GM18508 (cell line): ENCODE results near the gene OSBPL7.

Experiments
- ATAC-seq: cut with Tn5 transposase; IDR thresholded peaks from one replicate; pipeline ENCODE4 v1.9.1; 2021; ENCODE audit warnings: moderate number of reproducible peaks; ENCODE audit not compliant: insufficient read depth, unreplicated experiment

OSBPL7 gene, protein sequence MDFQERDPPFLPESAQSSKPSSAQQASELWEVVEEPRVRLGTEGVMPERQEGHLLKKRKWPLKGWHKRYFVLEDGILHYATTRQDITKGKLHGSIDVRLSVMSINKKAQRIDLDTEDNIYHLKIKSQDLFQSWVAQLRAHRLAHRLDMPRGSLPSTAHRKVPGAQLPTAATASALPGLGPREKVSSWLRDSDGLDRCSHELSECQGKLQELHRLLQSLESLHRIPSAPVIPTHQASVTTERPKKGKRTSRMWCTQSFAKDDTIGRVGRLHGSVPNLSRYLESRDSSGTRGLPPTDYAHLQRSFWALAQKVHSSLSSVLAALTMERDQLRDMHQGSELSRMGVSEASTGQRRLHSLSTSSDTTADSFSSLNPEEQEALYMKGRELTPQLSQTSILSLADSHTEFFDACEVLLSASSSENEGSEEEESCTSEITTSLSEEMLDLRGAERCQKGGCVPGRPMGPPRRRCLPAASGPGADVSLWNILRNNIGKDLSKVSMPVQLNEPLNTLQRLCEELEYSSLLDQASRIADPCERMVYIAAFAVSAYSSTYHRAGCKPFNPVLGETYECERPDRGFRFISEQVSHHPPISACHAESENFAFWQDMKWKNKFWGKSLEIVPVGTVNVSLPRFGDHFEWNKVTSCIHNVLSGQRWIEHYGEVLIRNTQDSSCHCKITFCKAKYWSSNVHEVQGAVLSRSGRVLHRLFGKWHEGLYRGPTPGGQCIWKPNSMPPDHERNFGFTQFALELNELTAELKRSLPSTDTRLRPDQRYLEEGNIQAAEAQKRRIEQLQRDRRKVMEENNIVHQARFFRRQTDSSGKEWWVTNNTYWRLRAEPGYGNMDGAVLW

DNA sequence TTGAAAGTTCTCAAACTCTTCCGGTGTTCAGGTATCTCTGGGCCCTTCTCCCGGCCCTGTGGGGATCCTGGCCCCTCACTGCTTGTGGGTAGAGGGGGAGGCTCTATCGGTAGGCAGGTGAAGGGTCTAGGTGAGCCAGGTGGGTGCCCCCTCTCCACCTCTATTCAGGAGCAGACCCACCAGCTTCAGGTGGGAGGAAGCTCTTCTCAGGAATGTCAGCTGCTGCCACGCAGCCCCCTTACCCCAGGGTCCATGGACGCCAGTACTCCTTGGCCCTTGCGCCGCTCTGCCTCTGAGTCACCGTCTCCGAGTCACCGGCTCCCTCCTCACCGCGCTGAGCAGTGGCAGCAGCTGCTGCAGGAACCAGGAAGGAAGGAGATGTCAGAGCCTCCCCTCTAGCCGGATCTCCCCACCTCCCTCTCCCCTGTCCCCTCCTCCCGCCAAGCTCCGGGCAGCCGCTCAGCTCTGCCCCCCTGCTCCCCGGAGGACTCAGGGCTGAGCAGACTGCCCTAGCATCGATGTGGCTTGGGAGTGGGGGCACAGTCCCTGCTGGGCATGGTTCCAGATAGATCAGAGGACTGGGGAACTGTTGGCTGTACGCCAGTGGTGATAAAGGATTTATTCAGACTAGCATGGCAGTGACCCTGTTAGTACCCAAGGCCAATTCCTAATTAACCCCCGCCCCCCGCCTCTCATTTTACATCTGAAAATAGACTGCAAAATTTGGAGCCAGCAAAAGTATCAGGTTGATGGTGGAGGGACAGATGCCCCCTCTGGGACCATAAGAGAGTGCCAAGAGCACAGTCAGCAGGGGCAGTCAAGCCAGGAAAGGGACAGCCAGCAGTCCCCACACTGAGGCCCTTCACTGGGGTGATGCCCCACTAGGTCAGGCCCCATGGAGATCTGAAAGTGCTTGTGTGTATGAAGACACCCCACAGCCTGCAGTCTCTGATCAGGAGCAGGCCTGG, at the start of gene OSBPL7:
TSS of gene OSBPL7 (minus strand) at position 371 of the 968 bp plus-strand sequence. CDS start 1,516 bp downstream, outside the sequence.
- ATAC-seq: no peak

DNA sequence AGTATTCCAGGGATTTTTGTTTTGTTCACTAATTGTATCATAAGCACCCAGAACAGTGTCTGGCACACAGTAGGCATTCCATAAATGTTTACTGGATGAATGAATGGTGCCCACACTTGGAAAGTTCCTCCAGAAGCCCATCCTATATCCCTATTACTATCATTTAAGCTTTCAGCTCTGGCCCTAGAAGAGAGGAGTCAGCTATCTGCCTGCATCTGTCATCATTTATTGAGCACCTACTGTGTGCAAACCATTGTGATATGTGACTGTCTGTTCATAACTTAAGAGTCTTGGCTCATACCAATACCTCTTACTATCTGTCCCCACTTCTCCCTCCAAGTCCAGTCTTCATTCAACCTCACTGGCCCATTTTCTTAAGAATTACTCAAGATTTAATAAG, 49.5 kb upstream of the OSBPL7 start:
- ATAC-seq: no peak

DNA sequence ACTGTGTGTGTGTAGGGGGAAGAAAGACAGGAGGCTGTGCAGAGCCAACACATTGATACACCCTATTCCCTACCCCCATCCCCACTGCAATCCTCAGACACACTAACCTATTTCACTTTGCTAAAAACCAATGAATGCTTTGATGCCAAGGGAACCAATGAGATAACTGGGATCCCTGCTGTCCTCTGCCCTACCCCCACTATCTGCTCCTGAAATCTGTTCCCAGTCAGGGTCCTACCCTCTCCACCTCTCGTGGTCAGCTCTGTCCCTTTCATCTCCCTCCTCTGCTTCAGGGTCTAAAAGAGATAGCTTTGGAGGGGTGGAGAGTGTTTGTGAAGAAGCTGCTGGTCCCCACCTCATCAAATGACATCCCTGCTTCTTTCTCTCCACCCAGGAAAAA, 48.5 kb upstream of the OSBPL7 start:
- ATAC-seq: no peak

DNA sequence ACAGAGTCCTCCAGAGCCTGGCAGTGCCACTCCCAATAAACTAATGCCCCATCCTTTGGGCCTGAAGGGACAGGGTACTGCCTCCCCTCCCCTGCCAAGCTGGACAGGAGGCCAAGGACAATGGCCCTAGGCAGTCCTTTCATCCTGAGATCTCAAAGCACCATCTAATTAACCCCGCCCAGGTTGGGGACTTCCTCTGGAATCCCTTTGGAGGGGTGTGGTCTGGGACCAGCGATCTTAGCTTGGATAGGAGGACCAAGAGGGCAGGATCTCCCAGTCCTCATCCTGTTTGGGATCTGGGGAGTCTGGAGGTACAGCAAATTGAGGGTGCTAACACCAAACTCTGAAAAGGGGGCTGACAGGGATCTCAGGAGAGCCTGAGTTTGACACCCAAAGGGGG, 47.5 kb upstream of the OSBPL7 start:
- no peak for ATAC-seq

DNA sequence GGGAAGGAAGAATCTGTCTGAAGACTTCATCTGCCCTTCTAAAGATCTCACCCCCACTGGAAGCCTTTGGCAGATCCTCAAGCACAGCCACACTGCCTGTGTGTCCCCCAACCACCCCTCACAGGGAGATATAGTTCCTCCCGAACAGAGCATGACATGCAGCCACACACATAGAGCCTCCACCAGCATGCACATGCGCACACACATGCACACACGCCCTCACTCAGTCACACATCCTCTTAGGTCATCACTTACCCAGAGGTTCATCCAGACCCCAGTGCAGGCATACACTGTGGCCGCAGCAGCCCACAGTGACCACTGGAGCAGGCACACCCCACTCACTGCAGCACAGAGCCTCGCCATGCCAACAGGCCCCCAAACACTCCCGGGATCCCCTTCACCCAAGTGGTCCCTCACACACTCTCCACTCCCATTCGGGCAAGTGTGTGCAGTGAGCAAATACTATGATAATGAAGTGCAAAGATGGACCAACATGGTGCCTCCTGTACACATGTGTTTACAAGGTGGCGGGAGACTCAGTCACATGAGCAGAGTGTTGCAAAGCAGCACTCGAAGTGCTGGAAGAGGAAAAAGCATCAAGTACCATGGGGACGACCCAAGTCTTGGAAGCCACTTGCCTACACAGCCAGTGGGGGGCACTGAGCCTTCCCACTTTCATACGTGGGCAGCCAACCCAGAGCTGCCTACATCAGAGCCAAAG, 46.4 kb upstream of the OSBPL7 start:
- no peak for ATAC-seq

DNA sequence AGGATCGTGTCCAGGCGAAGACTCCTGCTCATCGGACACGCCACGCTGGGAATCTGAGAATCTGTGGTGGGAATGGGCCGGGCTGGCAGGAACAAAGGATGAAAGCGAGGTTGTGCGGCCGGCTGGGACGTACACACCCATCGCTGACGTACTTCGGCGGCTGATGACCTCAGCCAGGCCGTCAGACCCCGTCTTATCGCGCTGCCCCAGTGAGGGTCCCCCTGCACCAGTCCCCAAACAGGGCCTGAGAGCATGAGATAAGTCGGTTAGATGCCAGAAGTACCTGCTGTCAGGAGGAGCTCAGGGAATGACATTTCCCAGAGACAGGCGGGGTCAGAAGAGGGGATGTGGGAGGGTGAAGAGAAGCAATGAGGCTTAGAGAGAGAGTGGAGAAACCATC, 45.3 kb upstream of the OSBPL7 start:
- no peak for ATAC-seq

DNA sequence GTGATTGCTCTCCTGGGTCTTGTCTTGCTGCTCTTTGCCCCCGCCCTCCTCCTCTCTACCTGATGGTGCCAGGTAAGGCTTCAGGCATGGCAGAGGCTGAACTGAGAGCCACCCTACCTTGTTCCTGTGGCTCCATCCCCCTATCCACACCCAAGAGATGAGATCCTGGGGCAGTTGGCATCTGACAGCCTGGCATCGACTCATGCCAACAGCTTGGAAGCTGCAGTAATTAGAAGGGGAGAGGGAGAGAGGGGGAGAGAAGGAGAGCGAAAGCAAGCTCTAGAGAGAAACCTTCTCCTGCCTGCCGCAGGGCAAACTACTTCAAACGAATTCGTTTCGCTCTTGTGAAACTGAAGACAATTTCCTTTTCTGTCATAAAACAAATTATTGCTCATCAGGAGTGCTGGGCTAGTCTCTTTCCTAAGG, 43.2 kb upstream of the OSBPL7 start:
- no peak for ATAC-seq

DNA sequence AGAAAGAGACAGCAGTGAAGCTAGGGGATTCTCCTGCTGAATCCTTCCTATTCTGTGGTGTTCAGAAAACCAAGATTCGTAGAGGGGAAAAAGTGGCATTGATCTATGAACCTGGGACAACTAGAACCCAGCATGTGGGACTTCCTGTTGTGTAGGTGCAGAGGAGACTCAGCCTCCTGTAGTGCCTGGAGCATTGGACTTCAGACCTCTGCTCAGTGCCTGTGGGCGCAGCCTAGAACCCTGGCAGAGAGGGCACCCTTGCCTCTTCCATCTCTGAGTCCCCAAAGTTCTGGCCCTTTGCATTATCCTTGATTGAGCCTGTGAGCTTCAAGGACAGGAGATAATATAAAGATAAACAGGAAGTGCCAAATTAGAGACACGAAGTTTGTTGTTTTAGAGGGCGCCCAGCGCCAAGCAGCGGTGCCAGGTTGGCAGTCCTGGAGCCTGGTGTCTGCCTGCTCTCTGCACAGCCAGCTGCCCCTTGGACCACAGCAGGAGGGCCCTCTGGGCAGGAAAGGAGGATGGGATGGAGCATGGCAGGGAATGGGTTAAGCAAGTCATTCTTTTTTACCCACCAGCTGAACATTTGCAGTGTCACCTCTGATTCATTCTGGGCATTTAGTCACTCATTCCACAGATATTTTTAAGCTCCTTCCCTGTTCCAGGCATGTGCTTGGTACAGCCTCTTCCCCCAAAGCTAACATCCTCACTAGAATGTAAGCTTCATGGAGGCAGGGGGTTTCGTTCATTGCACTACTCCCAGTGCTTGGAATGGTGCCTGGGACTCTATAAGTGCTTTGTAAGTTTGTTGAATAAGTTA, 41.2 kb upstream of the OSBPL7 start:
- no peak for ATAC-seq

DNA sequence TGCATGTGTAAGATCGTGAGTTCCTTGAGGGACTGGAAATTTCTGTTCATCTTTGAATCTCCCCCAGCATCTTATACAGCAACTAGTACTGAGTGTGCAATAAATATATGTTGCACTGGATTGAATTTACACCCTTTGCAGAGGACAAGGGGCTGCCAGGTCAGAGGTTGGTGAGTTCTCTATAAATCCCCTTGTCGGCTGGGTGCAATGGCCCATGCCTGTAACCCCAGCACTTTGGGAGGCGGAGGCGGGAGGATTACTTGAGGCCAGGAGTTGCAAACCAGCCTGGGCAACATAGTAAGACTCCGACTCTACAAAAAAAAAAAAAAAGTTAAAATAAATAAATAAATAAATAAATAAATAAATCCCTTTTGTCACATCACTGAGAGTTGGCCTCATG, 38.8 kb upstream of the OSBPL7 start:
- no peak for ATAC-seq

DNA sequence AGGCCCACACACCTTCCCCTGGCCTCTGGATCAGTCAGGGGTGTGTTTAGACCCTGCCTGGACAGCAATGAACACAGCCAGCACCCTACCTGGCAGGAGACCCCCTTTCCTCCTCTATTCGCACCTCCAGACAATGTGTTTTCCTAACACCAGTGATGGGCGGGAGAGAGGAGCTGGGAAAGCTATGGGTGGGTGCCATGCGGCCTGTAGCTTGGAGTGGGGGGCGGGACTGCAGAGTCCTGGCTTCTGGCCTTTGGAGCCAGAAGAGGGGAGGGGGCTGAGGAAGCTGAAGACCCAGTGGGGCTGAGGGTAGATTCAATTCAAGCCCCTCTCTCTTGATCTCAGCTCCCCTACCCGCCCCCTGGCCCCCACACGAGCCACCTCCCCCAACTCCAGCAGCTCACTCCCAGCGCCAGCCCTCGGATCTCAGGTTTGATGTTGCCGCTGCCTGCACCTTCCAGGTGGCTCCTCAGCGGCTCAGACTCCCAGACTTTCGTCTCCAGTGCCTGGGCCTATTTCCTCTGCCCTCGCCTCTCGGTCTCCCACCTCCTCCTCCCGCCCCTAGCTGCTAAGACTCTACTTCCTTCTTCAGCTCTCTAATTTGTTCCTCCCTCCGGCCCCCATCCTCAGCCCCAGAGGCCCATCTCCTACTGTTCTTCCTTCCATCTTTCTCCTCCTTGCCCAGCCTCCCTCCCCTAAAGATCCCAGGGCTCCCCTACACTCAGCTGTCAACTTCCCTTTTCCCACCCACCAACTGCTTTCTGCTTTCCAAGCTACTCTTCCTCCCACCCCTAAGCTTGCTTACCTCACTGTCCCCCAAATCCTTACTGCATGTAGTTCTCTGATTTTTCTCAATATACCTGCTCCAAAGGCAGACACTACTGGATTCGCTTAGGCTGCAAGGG, 36.2 kb upstream of the OSBPL7 start:
- no peak for ATAC-seq

DNA sequence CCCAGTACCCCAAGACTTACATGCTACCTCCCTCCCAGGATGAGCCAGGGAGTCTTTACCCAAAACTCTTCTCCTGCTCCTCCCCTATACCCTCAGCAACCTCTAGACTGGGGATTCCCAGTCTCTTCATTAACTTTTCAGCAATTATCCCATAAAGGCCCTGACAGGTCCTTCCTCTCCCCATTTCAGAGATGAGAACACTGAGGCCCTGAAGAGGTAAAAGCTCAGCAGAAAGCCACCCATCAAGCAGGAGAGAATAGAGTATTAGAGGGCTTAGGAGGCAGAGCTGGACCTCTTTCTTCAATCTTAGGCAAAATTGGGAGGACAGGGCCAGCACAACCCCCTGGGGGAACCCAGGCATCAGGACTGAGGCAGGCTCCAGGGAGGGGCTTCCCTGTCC, 35.2 kb upstream of the OSBPL7 start:
- ATAC-seq: no peak

DNA sequence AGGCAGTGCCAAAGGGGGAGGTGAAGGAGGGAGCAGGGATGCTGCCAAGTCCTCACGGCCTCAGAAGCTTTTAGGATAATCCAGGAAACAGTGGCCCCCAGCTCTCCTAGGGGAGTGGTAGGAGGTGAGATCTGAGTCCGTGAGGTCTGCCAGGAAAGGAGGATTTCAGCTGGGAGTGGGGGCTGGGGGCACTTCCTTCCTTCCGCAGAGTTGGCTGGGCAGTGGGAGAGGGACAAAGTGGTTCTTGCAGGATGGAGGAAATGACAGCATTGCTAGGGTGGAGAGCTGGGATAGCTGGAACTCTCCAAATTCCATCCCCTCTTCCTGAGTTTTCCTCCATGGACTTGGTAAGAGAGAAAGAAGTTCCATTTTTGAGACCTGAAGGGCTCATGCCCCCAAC, 34.1 kb upstream of the OSBPL7 start:
- no peak for ATAC-seq

DNA sequence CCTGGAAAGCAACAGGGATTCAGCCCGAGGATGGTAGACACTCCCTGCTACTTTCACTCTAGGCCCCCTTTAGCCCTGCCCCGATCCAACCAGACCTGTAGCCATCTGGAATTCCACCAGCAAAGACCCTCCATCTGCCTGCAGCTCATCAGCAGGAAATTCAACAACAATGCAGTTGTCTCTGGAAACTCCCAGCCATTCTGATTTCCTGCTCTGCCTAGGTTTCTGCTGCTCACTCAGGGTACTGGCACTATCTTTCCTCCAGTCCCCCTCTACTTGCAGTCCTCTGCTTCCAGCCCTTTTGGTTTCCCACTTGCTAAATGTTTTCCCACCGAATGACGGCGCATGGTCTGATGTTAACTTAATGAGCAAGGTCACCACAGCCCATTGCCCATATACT, 32.0 kb upstream of the OSBPL7 start:
- ATAC-seq: no peak

DNA sequence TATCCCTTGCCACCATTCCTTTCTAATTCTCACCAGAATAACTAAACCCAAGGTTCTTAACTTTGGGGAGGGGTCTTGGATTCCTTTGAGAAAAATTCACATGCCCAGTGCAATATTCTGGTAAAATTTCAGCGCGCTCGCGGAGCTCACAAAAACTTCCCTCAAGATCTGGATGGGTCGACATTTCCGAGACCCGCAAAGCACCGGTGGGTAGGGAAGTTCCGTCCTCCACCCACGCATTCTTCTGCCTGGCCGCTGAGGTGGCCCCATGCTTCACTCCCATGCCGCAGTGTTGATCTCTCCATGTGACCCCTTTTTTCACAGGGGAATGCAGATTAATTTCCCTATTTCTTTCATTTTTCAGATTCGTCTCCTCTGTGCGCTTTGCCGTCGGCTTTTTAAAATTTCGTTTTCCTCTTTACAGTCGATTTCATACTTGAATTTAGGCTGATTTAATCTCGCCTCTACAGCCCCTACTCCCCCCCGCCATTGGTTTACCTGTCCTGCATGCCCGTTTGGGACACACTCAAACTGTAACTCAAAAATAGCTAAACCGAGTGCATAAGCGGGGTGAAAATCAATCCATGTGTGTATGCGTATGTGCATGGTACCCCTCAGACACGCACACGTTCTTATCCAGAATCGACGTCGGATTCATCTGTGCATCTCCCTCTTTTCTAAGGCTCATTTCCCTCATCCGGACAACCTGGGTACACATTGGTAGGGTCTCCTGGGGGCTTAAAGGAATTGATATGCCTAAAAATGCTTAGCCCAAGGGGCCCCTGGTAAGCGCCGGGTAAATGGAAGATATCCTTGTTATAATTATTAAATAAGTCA, 30.7 kb upstream of the OSBPL7 start:
- ATAC-seq: no peak

DNA sequence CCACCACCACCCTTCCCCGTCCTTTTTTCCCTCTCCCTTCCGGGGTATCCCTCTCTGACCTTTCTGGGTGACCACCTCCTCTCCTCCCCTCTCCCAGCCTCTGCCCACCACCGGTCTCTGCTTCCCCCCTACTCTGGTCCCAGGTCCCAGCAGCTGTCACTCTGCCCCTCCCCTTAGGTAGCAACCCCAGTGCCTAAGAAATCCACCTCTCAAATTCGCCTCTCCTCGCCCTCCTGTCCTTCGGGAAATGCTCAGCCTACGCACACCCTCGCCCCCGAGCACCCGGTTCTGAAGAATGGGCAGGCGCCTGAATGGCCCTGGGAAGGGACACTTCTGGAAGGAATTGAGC, 30.1 kb upstream of the OSBPL7 start:
- ATAC-seq: no peak

DNA sequence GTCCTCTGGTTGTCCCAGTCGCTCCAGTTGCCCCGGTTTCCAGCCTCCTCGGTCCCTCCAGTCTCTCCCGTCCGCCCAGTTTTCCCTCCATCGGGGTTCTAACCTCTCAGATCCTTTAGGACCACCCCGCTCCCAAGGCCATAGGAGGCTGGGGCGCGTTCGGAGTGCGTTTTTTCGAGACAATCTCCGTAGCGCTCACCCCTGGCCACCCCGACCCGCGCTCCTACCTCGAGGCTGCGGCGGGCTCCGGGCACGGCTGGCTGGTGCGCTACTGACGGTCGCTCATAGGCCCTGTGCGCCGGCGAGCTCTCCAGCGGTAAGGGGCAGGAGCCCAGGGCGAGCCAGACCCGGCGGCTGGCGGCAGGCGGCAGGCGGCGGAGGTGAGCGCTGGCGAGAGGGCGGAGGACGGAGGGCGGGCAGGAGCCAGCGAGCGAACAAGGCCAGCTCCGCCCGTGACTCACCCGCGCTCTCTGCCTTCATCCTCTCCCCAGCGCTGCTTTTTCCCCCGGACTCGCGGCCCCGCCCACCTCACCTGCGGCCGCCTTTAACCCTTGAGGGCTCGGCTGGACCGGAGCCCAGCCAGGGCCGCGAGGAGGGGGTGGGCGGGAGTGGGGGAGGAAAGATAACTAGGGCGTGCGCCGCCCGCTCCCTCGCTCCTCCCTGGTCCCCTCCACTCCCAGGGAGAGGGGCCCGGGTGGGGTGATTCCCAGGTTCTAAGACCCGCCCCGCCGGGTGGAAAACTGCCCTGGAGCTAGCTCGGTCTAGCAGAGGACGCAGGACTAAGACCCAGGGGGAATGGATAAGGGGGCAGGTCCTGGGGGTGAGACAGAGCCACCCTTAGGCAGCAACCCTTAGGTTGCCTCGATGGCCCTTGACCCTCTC, 29.3 kb upstream of the OSBPL7 start, which contains the start of gene SP6:
TSS of gene SP6 (minus strand) at position 472 of the 882 bp plus-strand sequence. CDS start 2,734 bp downstream, outside the sequence.
- no peak for ATAC-seq
